ENCODE data around the gene ITPR2.

GRCh38 chr12:26646571-26646970, 186.4 kb downstream of the ITPR2 start:
- TF ChIP-seq CTCF (conservative IDR thresholded peaks at IDR 0.05) (no peak), EZH2 (IDR thresholded peaks at IDR 0.05; ENCODE audit: low read depth) (no peak)

All from PC-9 (cell line).